GM21825 (cell line): ENCODE results near the gene KCNIP1.
"Not testable (repeated sequence)": the region's sequence is repeated elsewhere in the genome, so short reads cannot be mapped to it uniquely, and the experiment has no call there.

Source experiments
- ATAC-seq: cut with Tn5 transposase; IDR thresholded peaks from one replicate; pipeline ENCODE4 v1.9.1; 2021; ENCODE audit warnings: mild to moderate bottlenecking, moderate library complexity; ENCODE audit not compliant: unreplicated experiment

Gene KCNIP1

GRCh38 chr5:170745481-170746071, 241.8 kb downstream of the KCNIP1 start:
- ATAC-seq = no peak

GRCh38 chr5:170746075-170746960, 242.5 kb downstream of the KCNIP1 start:
- ATAC-seq = no peak

GRCh38 chr5:170746961-170747340, 243.1 kb downstream of the KCNIP1 start:
- ATAC-seq = no peak

- ATAC-seq = no peak
Observed at GRCh38 chr5:170747357-170747756, 243.5 kb downstream of the KCNIP1 start.

- no peak for ATAC-seq
Observed at GRCh38 chr5:170747851-170748250, 244.0 kb downstream of the KCNIP1 start.

- no peak for ATAC-seq
Observed at GRCh38 chr5:170748951-170749471, 245.2 kb downstream of the KCNIP1 start.

- ATAC-seq = no peak
Observed at GRCh38 chr5:170749911-170750431, 246.2 kb downstream of the KCNIP1 start.

GRCh38 chr5:170750791-170751190, 247.0 kb downstream of the KCNIP1 start:
- no peak for ATAC-seq

- no peak for ATAC-seq
Observed at GRCh38 chr5:170751631-170752030, 247.8 kb downstream of the KCNIP1 start.

- no peak for ATAC-seq
Observed at GRCh38 chr5:170752257-170753215, 248.7 kb downstream of the KCNIP1 start.

GRCh38 chr5:170753311-170753710, 249.5 kb downstream of the KCNIP1 start:
- no peak for ATAC-seq

GRCh38 chr5:170754508-170754907, 250.7 kb downstream of the KCNIP1 start:
- ATAC-seq = not testable (repeated sequence)

GRCh38 chr5:170755679-170756456, 252.0 kb downstream of the KCNIP1 start:
- no peak for ATAC-seq

GRCh38 chr5:170756691-170757090, 252.9 kb downstream of the KCNIP1 start:
- no peak for ATAC-seq

GRCh38 chr5:170757182-170757601, 253.4 kb downstream of the KCNIP1 start:
- ATAC-seq = peak; percentile 88

GRCh38 chr5:170757669-170758068, 253.8 kb downstream of the KCNIP1 start:
- no peak for ATAC-seq

GRCh38 chr5:170758481-170758880, 254.7 kb downstream of the KCNIP1 start:
- no peak for ATAC-seq

GRCh38 chr5:170760113-170760512, 256.3 kb downstream of the KCNIP1 start:
- ATAC-seq = no peak

GRCh38 chr5:170761048-170761707, 257.4 kb downstream of the KCNIP1 start:
- ATAC-seq = no peak
